Measurements from ENCODE around the gene FAM20B. TPM values are rescaled to one million over a fixed set of nuclear protein-coding genes. Genes with fewer than 3 reads are reported as not detected.
A peak's percentile ranks its signal among the peaks of the same experiment; 100 is the strongest.

FAM20B gene
- total and polyA plus RNA-seq, 4 experiments from 2014 or later = 4.3 to 31.9 (median 19.2) TPM

DNA sequence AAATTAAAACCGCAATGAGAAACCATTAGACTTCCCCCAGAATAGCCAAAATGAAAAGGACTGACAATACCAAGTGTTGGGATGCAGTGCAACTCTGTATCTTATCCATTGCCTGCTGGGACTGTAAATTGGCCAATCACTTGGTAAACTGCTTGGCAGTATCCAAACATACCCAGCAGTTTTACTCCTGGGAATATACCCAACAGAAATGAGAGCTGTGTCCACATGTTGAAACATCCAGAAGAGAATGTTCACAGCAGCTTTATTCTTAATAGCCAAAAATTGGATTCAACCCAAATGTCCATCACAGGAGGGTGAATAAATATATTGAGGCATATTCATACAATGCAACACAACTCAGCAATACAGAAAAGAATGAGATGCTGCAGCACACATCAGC is 13.7 kb upstream of the FAM20B start:
- intact Hi-C loops (cut with micrococcal nuclease) = no loop called here
- no peaks in the 10 kb centered on the region for H3K36me3 Mint-ChIP-seq

DNA sequence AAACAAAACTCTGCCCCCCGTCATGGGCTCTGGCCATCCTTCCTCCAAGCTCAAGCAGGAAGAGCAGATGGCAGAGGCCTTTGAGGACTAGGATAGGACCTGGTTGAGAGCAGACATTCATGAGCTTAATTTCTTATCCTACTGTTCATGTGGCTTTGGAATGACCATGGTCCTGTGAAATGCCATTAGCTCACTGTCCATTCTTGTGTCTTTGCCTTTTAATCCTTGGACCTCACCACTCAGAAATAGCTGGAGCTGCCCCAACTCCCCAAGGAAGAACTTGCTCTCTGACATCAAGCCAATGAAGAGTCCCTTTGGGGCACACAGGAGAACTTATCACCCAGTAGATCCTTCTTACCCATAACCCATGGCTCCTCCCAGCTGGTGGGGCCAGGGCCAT is 11.6 kb upstream of the FAM20B start:
- Mint-ChIP-seq H3K4me3 (no peak overlapping the region), H3K27ac (no peak overlapping the region), H3K4me1 (peaks cover 4 to 9% (median 6%) of the 10 kb centered on the region in 4 donors), H3K36me3 (no peaks in the 10 kb centered on the region), H3K9me3 (no peaks in the 10 kb centered on the region), H3K27me3 (peaks cover 0 to 1% of the 10 kb centered on the region in 2 donors)
- H3K27me3 ChIP-seq (ENCODE audit: insufficient read depth, low read length) = no peaks in the 10 kb centered on the region
- intact Hi-C loops (cut with micrococcal nuclease) = no loop called here
- no peak for DNase-seq
- no peak overlapping the region for H3K4me3 ChIP-seq (ENCODE audit: low read length in 2 of 2)
- peaks cover 4% of the 10 kb centered on the region for H3K4me1 ChIP-seq (ENCODE audit: insufficient read depth, low read length)
- no peak overlapping the region for H3K27ac ChIP-seq (ENCODE audit: low read depth, low read length)
- ChIA-PET POLR2A (ENCODE audit: partially characterized antibody) (no interaction called here), CTCF (ENCODE audit: partially characterized antibody) (interaction anchor here (0.9 to 1.6 kb wide), 2 partner anchors 11 to 801 kb away, joined by 3 to 6 read pairs; no protein-coding TSS in a partner anchor)
- no peaks in the 10 kb centered on the region for H3K9me3 ChIP-seq (ENCODE audit: control insufficient read depth in 1 of 2, low read length in 2 of 2)
- H3K36me3 ChIP-seq (ENCODE audit: insufficient read depth, low read length) = no peaks in the 10 kb centered on the region

More for the DNA sequence above, 13.7 kb upstream of the FAM20B start:
- Histone ChIP-seq H3K4me3 (ENCODE audit: low read length in 2 of 2) (no peak overlapping the region), H3K9me3 (ENCODE audit: control insufficient read depth in 1 of 2, low read length in 2 of 2) (no peaks in the 10 kb centered on the region), H3K4me1 (ENCODE audit: insufficient read depth, low read length) (peaks cover 2% of the 10 kb centered on the region), H3K27me3 (ENCODE audit: insufficient read depth, low read length) (no peaks in the 10 kb centered on the region), H3K36me3 (ENCODE audit: insufficient read depth, low read length) (no peaks in the 10 kb centered on the region), H3K27ac (ENCODE audit: low read depth, low read length) (no peak overlapping the region)
- ChIA-PET CTCF (ENCODE audit: partially characterized antibody) (interaction anchor here (1.0 kb wide), 1 partner anchor 9 kb away, joined by 5 read pairs; no protein-coding TSS in a partner anchor), POLR2A (ENCODE audit: partially characterized antibody) (no interaction called here)
- DNase-seq = no peak
- Mint-ChIP-seq H3K27ac (no peak overlapping the region), H3K4me3 (no peak overlapping the region), H3K4me1 (peaks cover 2 to 4% (median 3%) of the 10 kb centered on the region in 4 donors), H3K9me3 (no peaks in the 10 kb centered on the region), H3K27me3 (no peaks in the 10 kb centered on the region)

DNA sequence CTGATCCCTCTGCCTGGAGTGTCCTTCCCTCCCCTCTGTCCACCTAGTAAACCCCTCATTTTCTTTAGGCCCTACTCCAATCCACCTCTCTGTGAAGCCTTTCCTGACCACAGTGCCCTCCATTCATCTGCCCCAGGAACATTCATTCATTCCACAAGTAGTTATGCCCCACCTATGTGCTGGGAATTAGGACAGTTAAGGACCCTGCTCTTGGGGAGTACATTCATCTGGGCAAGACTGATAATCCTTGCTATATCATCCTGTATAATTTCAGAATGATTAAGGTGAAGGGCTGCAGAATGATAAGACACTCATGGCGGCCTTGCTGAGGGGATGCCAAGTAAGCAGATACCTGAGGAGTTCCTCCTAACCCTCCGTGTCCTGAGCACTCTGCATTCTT is 10.3 kb upstream of the FAM20B start:
- POLR2A ChIA-PET (ENCODE audit: partially characterized antibody) = no interaction called here
- intact Hi-C loops (cut with micrococcal nuclease) = no loop called here
- Histone ChIP-seq H3K27ac (ENCODE audit: low read depth, low read length) (no peak overlapping the region), H3K9me3 (ENCODE audit: control insufficient read depth in 1 of 2, low read length in 2 of 2) (no peaks in the 10 kb centered on the region), H3K27me3 (ENCODE audit: insufficient read depth, low read length) (no peaks in the 10 kb centered on the region), H3K4me1 (ENCODE audit: insufficient read depth, low read length) (peaks cover 4% of the 10 kb centered on the region), H3K4me3 (ENCODE audit: low read length in 2 of 2) (no peak overlapping the region), H3K36me3 (ENCODE audit: insufficient read depth, low read length) (no peaks in the 10 kb centered on the region)
- H3K9me3 Mint-ChIP-seq = no peaks in the 10 kb centered on the region
- H3K27me3 Mint-ChIP-seq = peaks cover 0 to 4% of the 10 kb centered on the region in 2 donors
- DNase-seq = no peak
- no peak overlapping the region for H3K4me3 Mint-ChIP-seq
- CTCF ChIA-PET (ENCODE audit: partially characterized antibody) = no interaction called here
- no peak overlapping the region for H3K27ac Mint-ChIP-seq
- H3K4me1 Mint-ChIP-seq = peaks cover 4 to 9% (median 6%) of the 10 kb centered on the region in 4 donors
- H3K36me3 Mint-ChIP-seq = no peaks in the 10 kb centered on the region

DNA sequence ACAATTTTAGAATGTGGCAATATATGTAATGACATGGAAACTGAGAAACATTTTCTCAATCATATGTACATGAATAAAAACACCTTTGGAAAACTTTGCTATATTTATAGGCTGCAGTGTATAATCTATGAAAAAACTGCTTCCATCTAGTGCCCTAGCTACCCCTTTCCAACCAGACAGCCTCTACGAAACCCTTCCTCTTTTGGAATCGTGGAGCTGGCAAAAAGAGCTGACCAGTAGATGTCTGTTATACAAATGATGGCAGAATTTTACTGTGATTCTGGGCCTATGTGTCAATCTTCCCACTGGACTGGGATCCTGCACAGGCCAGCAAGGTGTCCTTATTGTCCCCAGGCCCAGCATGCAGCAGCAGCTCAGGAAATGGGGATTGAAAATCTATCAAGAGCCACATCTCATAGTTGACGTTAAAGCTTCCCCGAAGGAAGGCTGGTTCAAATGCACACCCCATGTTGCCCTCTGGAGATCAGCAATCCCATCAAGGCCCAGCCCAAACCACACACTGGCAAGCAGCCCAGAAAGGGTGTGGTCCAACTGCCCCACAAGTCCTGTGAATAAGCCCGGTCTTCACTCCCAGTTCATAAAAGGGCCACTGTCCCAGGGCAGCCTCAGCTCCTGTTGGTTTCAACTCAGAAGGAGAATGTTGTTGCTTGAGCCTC is 8.8 kb upstream of the FAM20B start:
- H3K9me3 Mint-ChIP-seq = no peaks in the 10 kb centered on the region
- Histone ChIP-seq H3K27ac (ENCODE audit: low read depth, low read length) (no peak overlapping the region), H3K36me3 (ENCODE audit: insufficient read depth, low read length) (no peaks in the 10 kb centered on the region), H3K27me3 (ENCODE audit: insufficient read depth, low read length) (no peaks in the 10 kb centered on the region), H3K4me3 (ENCODE audit: low read length in 2 of 2) (no peak overlapping the region), H3K4me1 (ENCODE audit: insufficient read depth, low read length) (peaks cover 4% of the 10 kb centered on the region), H3K9me3 (ENCODE audit: control insufficient read depth in 1 of 2, low read length in 2 of 2) (no peaks in the 10 kb centered on the region)
- peaks cover 4 to 9% (median 6%) of the 10 kb centered on the region in 4 donors for H3K4me1 Mint-ChIP-seq
- H3K4me3 Mint-ChIP-seq = no peak overlapping the region
- H3K27me3 Mint-ChIP-seq = peaks cover 0 to 4% of the 10 kb centered on the region in 2 donors
- ChIA-PET CTCF (ENCODE audit: partially characterized antibody) (interaction anchor here (1.8 kb wide), 1 partner anchor 14 kb away, joined by 9 read pairs; no protein-coding TSS in a partner anchor), POLR2A (ENCODE audit: partially characterized antibody) (no interaction called here)
- peak overlapping the region in 1 of 7 donors; percentile 27 for H3K27ac Mint-ChIP-seq
- intact Hi-C loops (cut with micrococcal nuclease) = no loop called here
- DNase-seq = no peak
- no peaks in the 10 kb centered on the region for H3K36me3 Mint-ChIP-seq

DNA sequence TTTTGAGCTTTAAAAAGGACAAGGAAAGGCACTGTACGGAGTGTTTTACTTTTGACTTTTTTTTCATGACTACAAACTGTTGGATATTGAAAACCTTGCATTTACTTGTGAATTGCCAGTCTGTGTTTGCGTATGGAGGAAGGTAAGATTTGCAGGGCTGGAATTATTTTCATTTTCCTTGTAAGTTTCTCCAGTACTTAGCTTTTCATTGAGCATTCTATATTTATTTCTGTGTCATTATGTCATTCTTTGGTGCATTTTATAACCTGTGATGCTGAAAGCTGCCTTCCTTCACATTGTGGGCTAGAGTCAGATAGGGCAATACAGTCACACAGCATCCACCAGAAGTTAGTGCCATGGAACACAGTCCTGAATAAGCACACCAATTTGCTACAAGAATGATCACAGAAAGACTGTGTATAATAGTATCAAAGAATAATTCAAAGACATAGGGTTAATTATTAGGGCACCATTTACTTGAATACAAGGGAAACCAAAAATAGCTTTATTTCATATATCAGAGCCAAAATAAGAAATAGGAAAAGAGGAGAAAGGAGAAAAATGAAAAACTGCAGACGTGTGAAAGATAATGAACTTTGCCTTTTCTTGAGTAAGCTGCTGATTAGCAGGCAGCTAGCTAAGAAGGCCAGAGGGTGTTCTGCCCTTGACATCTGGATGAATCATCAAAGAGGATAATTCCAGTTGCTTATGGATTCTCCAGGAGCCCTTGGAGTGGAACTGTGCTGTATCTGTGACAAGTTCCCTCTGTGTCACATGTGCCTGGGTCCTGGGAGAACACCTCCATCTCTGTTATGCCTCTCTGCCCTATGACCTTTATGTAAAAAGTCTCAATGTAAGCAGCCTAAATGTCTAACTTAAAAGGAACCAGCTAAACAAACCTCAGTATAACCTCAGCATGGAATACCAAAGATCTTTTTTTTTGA is 8.0 kb upstream of the FAM20B start:
- Mint-ChIP-seq H3K4me3 (no peak overlapping the region), H3K27ac (no peak overlapping the region), H3K9me3 (no peaks in the 10 kb centered on the region), H3K27me3 (peaks cover 0 to 4% of the 10 kb centered on the region in 2 donors), H3K36me3 (no peaks in the 10 kb centered on the region), H3K4me1 (peaks cover 4 to 9% (median 7%) of the 10 kb centered on the region in 4 donors)
- no peak overlapping the region for H3K27ac ChIP-seq (ENCODE audit: low read depth, low read length)
- no peak for DNase-seq
- H3K9me3 ChIP-seq (ENCODE audit: control insufficient read depth in 1 of 2, low read length in 2 of 2) = no peaks in the 10 kb centered on the region
- CTCF ChIA-PET (ENCODE audit: partially characterized antibody) = interaction anchor here (1.3 to 1.8 kb wide), 2 partner anchors 13 to 15 kb away, joined by 3 to 9 read pairs; no protein-coding TSS in a partner anchor
- intact Hi-C loops (cut with micrococcal nuclease) = no loop called here
- no peaks in the 10 kb centered on the region for H3K36me3 ChIP-seq (ENCODE audit: insufficient read depth, low read length)
- no peaks in the 10 kb centered on the region for H3K27me3 ChIP-seq (ENCODE audit: insufficient read depth, low read length)
- peaks cover 4% of the 10 kb centered on the region for H3K4me1 ChIP-seq (ENCODE audit: insufficient read depth, low read length)
- no peak overlapping the region for H3K4me3 ChIP-seq (ENCODE audit: low read length in 2 of 2)
- POLR2A ChIA-PET (ENCODE audit: partially characterized antibody) = no interaction called here

DNA sequence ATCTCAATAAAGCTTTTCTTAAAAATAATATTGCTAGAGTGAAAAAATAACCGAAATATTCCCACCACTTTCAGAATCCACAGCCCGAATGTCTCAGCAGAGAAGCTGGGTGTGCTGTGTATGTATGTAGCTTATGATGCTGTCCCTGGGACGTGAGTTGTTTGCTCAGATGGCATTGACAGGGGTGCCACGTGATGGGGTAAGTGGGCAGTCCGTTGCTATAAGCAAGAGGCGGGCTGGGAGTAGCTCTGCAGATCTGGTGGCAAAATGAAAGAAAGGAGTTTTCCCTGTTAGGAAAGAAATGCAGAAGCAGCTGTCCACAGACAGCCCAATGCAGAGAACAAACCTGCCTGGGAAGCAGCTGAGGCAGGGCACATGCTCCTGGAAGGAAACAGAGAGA is 3.8 kb upstream of the FAM20B start:
- no peaks in the 10 kb centered on the region for H3K36me3 ChIP-seq (ENCODE audit: insufficient read depth, low read length)
- H3K4me3 ChIP-seq (ENCODE audit: low read length in 2 of 2) = no peak overlapping the region
- peaks cover 0 to 4% of the 10 kb centered on the region in 2 donors for H3K27me3 Mint-ChIP-seq
- no peak overlapping the region for H3K27ac Mint-ChIP-seq
- ChIA-PET CTCF (ENCODE audit: partially characterized antibody) (interaction anchor here (1.1 to 5.6 kb wide), 2 partner anchors 15 to 17 kb away, joined by 4 to 36 read pairs; no protein-coding TSS in a partner anchor), POLR2A (ENCODE audit: partially characterized antibody) (no interaction called here)
- H3K27ac ChIP-seq (ENCODE audit: low read depth, low read length) = no peak overlapping the region
- H3K9me3 ChIP-seq (ENCODE audit: control insufficient read depth in 1 of 2, low read length in 2 of 2) = no peaks in the 10 kb centered on the region
- H3K36me3 Mint-ChIP-seq = peaks cover 0 to 2% of the 10 kb centered on the region in 2 donors
- H3K9me3 Mint-ChIP-seq = no peaks in the 10 kb centered on the region
- peaks cover 11 to 20% (median 16%) of the 10 kb centered on the region in 4 donors for H3K4me1 Mint-ChIP-seq
- intact Hi-C loops (cut with micrococcal nuclease) = loop anchor here (10.0 kb wide), 1 partner anchor 1483 kb away; the partner anchor contains the start of gene ACBD6
- no peak for DNase-seq
- H3K4me1 ChIP-seq (ENCODE audit: insufficient read depth, low read length) = peaks cover 13% of the 10 kb centered on the region
- H3K4me3 Mint-ChIP-seq = no peak overlapping the region
- H3K27me3 ChIP-seq (ENCODE audit: insufficient read depth, low read length) = no peaks in the 10 kb centered on the region

All from CD4-positive, alpha-beta memory T cell (primary cell).